Superior temporal gyrus (tissue), 1 donor: ENCODE measurements around the gene PHACTR3.
A peak's percentile ranks its signal among the peaks of the same experiment; 100 is the strongest.
"Not testable (repeated sequence)": the region's sequence is repeated elsewhere in the genome, so short reads cannot be mapped to it uniquely, and the experiment has no call there.

Source experiments
- DNase-seq: peaks from one replicate; pipeline ENCODE4 v3.0.0-alpha.2; 2016; ENCODE audit errors: extremely low spot score

The PHACTR3 gene

DNA sequence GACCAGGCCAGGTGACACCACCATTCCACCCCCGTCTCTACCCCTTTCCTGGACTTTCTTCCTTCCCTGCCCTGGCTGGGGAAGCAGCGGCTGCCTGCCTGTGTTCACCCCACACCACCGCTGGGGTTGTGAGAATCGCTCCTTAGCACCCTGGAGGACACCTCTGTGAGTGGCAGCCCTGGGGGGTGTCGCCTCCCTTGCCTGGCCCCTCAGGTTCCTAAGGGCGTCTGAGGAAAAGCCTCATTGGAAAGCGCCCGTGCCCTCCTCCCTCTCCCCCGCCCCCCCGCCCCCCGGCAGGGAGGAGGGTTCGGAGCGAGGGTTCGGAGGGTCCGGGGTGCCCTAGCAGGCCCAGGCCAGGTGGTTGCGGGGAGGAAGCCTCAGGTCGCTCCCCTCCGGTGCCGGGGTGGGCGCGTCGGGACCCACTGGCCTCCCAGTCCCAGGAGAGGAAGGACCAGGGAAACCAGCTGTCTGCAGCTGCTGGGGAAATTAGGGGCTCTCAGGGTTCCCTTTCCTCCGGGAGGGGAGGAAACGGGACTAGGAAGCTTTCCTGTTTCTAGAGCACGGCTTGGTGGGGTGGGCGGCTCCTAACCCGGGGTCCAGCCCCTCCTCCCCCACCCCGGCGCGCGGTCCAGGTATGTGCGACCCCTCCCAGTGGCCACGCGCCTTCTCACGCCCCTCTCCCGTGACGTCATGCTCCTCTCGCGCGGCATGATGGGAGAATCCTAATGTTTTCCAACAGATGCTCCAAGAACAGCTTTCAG is at the start of gene PHACTR3:
Gene PHACTR3, plus strand, starts transcription at position 760 of the 761 bp plus-strand sequence. CDS start 475 bp downstream, outside the sequence.
- peak; percentile 89 for DNase-seq

DNA sequence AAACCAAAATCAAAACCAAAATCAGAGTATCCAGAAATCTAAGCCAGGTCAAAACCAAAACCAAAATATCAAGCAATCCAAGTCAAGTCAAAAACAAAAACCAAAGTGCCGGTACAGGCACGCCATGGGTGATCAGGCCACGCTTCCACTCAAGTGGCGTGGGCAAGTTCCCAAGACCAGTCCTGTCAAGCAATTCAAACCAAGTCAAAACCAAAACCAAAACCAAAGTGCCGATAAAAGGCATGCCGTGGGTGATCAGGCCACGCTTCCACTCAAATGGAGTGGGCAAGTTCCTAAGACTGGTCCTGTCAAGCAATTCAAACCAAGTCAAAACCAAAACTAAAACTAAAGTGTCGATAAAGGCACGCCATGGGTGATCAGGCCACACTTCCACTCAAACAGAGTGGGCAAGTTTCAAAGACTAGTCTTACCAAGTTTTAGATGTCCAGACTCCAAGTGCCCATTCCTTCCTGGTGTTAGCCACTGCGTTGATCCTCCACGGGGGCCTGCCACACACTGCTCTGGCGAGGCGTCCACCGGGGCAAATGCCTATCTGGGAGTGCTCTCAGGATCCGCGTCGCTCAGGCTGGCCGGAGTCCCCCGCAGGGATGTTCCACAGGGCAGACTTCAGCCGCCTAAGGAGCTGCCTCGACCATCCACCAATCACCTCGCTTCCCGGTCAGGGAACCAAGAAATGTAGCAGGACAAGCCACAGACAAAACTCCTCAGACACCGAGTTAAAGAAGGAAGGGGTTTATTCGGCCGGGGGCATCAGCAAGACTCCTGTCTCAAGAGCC is 46.4 kb upstream of the PHACTR3 start:
- not testable (repeated sequence) for DNase-seq

DNA sequence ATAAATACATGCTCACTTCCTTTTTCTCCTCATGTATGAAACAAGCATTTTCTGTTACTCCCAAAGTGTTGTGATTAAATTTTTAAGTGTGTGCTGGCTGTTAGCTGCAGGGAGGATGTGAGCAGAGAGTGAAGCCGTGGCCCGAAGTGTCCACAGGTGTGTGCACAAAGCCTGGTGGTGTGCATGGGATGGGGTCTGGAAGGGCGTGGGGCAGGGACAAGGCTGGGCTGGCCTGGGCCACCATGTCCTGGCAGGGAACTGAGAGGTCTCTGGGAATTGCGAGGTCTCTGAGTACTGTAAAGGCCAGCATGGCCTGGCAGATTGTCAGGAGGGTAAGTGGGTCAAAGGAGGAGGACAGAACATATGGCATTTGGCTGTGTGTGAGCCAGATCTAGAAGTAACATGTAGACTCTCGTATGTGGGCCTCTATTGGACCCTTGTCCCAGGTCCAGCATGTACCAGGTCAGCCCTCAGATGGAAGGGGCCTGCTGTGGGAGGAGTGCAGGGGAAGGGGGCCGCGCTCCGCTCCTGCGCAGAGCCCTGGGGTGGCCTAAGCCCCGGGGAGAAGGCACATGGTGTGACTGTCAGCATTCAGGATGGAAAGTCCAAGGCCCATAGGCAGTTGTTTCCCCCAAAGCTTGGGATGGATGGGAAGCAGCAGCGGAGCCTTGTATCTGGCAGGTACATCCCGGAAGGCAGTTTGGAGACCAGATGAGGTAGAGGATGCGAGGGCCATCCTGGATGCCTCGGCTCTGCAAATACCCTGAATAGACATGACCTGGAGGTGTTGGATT is 45.1 kb upstream of the PHACTR3 start:
- DNase-seq, result no peak

DNA sequence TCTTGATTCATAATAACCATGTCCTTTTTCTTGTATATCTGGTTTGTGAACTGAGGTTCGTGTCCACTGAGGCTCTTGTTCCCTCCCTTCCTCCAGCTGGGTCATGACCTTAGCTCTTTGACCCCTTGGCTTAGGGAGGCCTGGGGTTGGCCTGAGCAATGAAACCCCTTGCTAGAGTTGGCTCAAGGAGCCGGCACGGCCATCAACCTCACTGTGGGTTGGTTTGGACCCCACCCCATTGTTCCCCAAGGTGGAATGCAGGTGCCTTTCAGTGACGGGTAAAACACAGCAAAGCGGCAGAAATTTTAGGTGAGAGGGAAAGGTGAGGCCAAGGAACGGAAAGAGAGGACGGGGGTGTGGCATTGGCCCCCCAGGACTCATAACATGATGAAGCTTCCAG is 44.5 kb upstream of the PHACTR3 start:
- no peak for DNase-seq

DNA sequence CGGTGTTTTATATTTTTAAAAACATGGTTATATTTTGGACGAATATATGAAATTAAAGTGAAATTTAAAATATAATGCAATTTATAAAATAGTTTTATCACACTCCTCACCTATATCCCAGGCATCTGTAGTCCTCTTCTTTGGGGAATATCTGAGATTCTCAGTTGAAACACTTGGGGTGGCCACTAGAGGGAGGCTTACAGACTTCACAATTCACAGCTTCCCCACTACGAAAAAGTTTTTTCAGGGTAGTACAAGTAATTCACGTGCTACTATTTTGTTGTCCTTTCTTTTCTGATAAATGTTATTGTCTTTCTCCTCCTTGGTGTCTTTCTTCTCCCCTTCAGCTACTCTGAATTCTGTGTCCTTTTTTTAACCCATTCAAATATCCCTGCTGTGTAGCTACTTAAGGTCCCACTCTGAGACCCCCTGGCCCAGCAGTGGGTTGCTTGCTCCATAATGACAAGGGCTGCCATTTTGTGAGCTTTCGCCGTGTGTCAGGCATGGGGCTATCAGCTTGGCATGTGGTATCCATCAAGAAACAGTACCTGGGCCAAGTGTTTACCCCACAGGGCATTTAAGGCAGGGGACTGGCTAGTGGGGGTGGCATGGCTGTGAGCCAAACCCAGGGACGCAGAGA is 43.6 kb upstream of the PHACTR3 start:
- DNase-seq, result peak; percentile 63

DNA sequence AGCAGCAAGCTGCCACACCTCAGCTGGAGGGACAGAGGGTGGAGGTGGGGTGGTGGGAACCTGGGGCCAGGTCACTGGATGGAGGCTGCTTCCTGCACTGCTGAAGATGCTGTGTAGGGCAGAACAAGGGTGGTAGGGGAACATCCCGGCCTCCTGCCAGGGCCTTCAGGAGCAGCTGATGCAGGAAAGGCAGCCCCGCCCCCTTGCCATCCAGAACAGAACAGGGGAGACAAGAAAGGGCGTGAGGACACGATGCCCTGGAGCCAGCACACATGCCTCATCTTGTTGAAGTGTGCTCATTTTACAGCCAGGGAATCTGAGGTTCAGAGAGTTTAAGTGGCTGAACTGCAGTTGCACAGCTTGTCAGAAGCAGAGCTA is 43.1 kb upstream of the PHACTR3 start:
- no peak for DNase-seq

DNA sequence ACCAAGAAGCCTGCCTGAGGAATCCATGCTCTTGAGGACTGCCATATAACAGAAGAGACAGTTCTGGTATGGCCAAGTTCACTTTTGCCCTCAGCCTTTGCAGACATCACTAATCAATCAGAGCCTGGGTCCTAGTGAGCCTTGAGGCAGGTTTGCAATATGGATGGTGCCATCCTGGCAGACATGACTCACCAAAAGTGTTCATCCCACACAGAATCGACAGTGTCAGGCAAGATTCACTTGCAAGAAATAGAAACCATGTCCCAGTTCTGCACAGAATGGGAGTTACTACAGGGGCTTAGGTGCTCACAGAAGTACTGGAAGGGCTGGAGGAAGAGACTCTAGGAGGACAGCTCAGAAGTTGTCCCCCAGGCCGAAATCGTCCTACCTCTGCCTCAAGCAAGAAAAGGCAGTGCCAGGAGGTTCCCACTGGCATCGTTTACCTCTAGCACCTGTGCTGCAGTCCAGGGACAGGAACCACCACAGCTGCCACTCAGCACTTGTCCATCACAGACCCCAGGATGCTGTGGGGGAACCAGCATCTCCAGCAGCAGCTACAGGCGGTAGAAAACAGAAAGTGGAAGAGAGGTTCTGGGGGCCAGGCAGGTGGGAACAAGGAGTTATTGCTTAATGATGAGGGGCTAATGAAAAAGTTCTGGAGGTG is 42.6 kb upstream of the PHACTR3 start:
- no peak for DNase-seq

DNA sequence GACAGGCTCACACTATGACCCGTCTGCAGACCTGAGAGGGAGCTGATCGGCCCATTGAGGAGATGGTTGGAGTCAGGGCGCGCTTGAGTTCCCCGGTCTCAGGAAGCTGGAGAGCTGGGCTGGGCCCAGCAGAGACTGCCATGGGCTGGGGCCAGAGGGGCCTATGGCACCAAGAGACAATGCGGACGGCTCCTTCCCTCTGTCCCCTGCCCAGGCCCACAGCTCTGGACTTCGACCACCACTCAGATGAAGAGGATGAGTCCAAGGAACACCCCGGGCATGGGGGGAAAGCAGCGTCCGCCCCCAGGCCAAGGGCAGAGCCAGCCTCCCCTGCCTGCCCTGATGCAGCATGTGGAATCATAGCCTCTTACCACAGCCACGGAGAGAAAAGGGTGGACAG is 40.2 kb upstream of the PHACTR3 start:
- no peak for DNase-seq

DNA sequence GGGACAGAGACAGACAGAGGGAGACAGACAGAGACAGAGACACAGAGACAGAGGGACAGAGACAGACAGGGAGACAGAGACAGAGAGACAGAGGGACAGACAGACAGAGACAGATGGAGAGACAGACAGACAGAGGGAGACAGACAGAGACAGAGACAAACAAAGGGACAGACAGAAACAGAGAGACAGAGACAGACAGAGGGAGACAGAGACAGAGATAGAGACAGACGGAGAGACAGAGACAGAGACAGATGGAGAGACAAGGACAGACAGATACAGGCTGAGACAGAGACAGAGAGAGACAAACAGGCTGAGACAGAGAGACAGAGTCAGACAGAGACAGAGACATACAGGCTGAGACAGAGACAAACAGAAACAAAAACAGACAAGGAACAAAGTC is 39.4 kb upstream of the PHACTR3 start:
- no peak for DNase-seq

DNA sequence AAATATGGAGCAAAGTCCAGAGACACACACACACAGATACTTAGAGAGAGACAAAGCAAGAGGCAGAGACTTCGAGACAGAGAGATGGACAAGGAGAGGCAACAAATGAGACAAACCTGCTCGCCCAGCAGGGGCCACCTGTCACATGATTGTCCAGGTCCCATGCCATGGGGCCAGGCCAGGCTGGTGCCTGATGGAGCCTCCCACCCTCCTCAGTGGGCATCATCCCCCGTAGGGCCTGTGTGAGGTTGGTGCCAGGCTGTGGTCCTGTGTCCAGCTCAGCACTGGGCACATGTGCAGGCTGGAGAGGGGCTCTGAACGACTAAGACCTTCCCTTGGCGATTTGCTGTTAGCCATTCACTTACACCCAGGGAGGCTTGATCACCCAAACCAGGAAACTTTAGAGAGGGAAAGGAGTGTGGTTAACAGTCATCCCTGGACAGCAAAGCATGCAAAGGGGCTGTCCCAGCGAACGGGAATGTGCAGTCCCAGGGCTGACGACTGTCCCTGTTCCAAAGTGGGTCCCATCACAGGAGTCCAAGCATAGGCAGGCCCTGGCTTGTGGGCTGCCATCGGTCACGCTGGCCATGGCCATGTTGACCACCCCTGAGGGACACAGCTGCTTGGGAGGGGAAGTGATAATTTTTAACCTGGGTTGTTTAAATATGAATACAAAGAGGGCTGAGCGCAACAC is 38.4 kb upstream of the PHACTR3 start:
- DNase-seq, result no peak

DNA sequence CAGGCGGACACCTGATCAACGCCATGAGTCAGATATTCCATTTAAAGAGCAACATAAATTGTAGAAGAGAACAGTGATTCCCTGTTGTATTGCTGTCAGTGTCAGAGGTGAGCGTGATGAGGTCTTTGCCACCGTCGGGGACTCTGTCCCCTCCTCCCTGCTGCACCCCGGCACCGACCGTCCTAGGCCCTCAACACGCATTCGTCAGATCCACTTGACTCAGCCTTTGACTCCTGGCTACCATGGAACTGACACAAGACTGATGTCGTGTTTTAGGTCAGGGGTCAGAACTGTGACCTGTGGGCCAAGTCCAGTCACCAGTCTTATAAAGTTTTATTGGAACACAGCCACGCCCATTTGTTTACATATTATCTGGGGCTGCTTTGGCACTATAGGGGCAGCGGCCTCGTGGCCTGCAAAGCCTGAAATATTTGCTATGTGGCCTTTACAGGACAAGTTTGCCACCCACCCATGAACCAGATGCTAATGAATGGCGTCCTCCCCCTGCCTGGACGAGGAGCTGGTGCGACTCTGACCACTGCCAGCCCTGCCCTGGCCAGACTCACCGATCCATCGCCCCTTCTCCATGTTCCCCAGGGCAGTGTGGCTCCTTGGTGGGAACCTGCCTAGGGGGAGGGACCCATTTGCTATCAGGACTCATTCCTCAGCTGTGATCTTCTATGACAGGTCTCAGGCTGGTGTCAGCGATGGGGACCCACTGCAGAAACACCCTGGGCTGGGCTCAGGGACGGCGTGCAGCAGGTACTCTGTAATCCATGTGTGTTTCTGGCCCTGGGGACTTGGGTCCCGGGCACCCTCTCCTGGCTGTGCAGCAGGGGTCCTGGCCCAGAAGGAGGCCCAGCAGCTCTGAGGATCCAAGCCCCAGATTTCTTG is 37.5 kb upstream of the PHACTR3 start:
- no peak for DNase-seq

DNA sequence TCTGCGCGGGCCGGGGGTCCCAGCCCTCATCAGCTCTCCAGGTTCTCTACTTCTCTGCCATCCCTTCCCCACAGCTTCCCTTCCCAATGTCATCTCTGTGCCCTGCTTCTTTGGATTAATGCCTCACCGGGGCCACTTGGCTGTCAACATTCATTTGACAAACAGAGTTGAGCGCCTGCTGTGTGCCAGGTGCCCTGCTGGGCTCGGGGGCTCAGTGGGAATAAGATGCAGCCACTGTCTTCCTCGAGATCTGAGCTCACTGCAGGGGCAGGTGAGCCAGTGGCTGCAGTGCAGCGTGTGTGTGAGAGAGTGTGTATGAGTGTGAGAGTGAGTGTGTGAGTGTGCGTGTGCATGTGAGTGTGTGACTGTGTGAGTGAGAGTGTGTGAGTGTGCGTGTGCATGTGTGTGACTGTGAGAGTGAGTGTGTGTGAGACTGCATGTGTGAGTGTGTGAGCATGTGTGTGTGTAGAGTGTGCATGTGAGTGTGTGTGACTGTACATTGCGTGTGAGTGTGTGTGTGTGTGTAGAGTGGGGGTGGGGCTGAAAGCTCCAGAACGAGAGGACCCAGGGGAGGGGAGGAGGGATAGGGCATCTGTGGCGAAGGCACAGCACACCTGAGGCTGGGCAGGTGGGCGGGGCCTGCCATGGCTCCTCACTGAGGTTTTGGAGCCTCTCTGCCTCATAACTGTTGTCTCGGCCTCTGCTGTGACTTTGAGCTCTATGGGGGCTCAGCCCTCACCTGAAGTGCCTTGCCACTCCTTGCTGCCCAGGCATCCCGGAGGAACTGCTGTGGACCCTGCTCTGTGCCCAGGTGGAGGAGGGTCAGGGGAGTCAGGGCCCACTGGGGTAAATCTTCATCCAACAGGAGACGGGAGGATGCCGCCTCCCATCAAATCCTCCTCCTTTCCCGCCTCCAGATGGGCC is 36.5 kb upstream of the PHACTR3 start:
- DNase-seq, result no peak

DNA sequence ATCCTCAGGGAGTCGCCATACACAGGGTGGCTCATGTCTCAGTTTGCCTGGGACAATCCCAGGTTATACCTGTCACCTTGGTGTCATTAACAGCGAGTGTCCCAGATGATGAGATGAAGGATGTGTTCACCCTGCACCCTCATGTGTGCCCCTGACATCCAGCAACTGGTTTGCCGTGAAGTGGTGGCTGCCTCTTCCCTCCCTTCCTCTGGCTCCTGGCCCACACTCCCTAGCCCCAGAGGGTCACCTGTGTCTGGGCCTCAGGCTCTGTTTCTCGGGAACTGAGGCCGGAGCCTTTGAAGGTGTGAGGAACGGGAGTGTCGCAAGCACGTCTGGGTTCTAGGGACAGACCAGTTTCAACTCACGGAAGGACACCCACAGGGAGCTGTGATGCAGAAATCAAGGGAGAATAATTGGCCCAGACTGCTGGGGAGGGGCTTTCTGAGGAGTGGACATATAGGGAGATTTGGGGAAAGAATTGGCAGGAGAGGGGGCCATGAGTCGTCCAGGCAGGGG is 35.8 kb upstream of the PHACTR3 start:
- DNase-seq, result no peak

DNA sequence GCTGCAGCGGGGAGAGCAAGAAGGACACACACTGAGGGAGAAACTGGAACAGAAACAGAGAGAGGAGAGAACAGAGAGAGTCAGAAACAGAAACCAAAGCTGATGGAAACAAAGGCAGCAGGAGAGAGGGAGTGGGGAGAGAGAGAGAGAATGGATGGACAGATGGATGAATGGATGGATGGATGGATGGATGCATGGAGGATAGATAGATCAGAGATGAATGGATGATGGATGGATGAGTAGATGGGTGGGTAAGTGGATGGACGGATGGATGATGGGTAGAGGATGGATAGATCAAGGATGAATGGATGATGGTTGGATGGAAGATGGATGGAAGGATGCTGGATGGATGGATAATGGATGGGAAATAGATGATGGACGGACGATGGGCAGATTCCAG is 35.0 kb upstream of the PHACTR3 start:
- DNase-seq, result no peak

DNA sequence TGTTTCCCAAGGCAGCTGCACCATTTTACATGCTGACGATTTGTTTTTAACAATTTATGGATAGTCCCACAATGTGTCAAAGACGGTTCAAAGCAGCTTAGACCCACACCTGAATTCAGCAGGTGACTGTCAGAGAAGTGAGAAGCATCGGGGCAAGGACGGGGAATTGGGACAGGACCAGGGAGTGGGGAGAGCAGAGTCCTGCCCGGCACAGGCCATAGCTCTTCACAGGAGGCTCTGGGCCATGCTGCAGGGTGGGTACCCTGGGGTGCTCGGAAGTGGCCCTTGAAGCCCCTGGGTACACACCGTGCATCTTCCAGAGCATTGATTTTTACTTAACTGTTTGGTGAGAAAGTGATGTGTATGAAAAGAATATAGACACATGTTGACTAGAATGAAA is 33.2 kb upstream of the PHACTR3 start:
- DNase-seq, result no peak

DNA sequence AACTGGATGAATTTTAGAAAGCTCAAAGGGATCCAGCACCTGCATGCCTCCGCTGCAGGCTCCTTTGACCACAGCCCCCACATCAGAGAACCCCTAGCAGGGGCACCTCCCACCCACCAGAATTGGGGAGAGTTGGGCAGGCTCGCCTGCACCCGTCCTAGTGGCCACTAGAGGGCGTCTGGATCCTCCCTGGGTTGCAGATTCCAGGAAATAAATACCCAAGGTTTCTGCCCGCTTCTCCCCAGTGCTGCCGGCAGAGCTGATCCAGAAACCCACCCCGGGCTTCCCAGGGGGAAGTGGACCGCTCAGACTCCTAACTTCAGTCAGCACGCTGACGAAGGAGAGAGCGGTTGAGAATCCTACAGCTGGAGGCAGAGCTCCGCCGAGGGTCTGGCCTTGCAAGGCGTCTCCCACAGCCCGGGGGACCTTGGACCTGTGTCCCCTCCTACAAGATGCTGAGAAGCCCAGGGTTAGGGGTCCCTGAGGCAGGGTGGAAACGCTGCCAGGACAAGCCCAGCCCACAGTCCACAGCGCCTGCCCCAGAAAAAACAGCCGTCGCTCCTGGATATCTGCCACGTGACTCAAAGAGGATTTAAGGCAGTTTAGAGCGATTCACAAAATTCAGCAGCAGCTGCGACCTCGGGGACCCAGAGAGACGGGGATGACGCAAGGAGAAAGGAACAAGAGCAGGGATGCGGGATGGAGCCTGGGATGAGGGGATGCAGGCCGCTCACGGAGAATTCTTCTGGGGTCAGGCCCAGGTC is 32.6 kb upstream of the PHACTR3 start:
- peak; percentile 83 for DNase-seq

DNA sequence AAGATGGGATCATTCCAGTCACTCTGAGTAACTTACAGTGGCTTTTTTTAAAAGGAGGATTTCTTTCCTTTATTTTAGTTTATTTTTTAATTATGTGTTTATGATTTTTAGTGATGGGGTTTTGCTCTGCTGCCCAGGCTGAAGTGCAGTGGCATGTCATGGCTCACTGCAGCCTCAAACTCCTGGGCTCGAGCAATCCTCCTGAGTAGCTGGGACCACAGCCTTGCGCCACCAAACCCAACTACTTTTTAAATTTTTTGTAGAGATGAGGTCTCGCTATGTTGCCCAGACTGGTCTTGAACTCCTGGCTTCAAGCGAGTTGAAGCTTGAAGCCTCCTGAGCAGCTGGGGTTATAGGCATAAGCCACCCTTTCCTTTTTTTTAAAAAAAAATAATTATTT is 31.8 kb upstream of the PHACTR3 start:
- no peak for DNase-seq

DNA sequence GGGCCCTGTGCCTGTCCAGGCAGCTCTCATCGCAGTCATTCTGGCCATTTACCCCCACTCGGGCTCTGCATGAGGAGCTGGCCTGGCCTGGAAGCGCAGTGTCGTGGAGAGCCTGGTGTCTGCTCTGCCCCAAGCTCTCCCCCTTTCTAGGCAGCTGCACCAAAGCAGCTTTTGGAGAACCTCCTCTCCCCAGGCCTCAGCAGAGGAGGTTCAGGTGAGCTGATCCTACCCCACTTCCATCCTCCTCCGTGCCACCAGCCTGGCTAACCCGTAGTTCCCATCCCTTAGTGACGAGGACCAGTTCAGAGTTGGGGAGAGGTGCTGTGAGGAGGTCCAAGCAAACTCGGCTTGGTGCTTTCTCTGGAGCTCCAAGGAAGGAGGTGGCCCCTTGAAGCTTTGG is 30.5 kb upstream of the PHACTR3 start:
- DNase-seq, result no peak
